GM12874 (cell line): Measurements from ENCODE around the gene TRPV6.

Experiments
- TF ChIP-seq, protein P1 (sequence below): IDR thresholded peaks from 2 replicates; pipeline ENCODE4 v1.5.1; 2011; ENCODE audit warnings: low read depth, mild to moderate bottlenecking, control low read depth, low read length, moderate library complexity; ENCODE audit not compliant: insufficient read depth

TRPV6 gene

DNA sequence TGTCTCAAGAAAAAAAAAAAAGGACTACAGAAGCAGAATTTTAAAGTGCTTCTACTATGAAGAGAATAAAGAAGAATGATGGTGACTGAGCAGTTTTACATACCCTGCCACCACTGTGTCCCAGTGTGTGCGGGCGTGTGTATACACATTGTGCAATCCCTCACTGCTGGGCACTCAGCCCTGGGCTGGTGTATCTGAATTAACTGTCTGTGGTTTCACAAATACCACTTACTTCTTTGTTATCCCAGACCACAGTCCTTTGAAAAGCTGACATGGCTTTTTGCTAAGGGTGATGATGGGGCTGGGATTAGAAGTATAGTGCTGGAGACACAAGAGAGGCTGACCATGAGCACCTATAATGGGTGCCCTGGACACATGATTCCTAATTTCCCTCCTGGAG lies 21.1 kb upstream of the TRPV6 start:
- TF ChIP-seq, protein P1, sequence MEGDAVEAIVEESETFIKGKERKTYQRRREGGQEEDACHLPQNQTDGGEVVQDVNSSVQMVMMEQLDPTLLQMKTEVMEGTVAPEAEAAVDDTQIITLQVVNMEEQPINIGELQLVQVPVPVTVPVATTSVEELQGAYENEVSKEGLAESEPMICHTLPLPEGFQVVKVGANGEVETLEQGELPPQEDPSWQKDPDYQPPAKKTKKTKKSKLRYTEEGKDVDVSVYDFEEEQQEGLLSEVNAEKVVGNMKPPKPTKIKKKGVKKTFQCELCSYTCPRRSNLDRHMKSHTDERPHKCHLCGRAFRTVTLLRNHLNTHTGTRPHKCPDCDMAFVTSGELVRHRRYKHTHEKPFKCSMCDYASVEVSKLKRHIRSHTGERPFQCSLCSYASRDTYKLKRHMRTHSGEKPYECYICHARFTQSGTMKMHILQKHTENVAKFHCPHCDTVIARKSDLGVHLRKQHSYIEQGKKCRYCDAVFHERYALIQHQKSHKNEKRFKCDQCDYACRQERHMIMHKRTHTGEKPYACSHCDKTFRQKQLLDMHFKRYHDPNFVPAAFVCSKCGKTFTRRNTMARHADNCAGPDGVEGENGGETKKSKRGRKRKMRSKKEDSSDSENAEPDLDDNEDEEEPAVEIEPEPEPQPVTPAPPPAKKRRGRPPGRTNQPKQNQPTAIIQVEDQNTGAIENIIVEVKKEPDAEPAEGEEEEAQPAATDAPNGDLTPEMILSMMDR, result no peak

DNA sequence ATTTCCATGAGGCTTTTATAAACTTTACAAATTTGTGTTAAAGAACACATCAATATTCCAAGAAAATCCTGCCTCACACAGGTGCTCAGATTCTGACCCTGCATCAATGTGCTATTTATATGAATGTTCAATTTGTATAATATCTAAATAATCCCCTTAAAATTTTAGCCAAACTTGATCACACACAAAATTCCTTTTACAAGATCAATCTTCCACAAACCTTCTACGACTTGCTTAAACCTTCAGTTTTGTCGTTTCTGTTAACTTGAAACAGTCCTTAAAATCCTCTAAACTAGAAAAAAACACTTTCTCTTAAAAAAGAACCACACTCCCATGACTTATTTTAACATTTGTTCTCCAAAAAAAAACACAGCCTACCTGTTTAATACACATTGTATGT lies 20.2 kb upstream of the TRPV6 start:
- TF ChIP-seq, protein P1, result no peak

DNA sequence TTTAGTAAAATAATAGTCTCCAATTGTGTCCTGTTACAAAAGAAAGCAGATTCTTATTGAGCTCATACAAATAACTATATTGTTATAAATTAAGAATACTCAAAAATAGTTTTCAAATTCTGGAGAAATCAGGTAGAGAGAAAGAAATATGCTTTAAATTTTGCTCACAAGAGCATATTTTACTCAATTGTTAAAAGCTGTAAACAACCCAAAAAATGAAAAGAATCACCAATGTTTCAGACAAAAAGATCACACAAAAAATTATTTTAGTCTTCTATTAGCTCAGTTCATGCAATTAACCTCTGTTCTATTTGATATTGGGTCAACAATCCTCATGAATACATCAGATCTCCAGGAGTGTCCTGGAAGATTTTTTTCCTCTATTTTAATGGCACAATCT lies 18.6 kb upstream of the TRPV6 start:
- TF ChIP-seq, protein P1, result no peak

DNA sequence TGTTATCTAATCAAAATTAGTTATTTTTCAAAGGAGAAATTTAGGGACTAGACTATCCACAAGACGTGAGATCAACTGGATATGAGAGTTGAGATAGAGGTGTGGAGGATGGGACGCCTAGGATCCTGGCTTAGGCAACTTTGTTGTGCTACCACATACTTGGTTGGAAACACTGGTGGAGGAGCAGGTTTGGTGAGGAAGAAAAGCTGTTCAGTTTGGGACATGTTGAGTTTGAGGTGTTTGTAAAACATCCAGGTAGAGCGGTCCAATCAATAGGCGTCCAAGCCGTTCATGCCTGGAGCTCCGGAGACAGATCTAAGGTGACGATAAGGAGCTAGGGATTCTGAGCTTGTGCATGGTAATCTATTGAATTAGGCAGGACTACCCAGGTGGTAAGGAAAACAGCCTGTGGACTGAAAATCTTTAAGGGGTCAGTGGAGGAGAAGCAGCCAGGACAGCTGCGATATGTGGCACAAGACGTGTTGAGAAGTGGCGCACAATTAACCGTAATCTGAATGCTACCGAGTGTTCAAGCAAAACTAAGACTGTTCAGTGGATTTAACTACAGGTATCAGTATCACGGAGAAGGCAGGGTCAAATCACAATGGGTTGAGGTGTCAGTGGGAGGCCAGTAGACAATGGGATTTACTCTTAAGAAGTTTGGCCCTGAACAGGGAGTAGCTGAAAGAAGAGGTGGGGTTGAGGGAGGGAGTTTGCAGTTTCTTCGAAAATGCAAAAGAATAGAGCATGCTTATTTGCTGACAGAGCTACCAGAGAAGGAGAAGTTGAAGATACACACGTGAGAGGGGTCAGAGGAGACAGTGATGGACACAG lies 16.1 kb upstream of the TRPV6 start:
- TF ChIP-seq, protein P1, result no peak

DNA sequence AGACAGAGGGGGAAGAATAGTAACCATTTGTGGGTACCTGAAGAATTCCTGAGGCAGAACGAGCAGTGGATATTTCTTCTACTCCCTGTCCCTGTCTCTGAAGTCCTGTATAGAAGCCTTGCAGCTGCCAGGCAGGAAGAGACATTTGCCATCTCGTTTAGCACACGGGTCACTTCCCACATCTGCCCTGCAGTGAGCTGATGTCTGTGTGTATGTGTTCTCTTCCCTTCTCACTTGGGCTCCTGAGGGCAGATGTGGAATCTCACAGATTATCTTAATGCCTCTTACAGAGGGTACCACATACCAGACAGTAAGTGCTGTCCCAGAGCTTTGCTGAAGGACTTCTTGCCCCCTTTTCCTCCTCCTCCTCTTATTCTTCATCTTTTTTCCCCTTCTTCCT lies 14.1 kb upstream of the TRPV6 start:
- TF ChIP-seq, protein P1, result no peak

DNA sequence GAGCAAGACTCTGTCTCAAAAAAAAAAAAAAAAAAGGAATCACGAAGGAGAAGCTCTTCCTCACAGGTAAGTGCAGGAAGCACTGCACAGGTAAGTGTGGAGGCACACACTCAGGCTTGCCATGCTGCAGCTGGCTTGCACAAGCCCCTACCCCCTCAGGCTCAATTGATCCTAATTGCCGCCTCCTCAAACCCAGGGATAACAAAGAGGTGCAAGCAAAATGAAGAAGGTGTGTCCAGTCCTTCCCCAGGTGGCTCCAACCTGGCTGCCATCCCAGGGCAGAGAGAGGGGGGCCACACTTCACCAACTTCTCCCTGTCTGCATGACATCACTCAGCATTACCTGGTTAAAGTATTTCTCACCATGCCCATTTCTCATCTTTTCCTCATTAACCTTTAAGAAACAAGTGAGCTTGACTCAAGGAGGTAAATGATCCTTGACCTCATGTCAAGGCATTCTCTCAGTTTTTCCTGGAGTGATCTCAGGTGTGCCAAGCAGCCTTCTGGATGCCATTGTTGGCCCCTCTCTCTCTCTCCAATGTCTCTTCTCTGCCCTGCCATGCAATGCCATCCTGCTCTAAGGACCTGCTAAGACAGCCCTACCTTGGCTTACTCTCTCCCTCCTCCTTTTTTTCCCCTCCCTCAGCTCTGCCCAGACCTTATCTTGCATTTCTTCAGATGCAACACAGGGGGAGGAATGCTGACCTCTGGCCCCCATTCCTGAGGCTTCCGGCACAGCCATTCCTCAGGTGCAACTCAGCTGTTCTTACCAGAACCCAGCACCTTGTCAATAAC lies 13.0 kb upstream of the TRPV6 start:
- TF ChIP-seq, protein P1, result no peak

DNA sequence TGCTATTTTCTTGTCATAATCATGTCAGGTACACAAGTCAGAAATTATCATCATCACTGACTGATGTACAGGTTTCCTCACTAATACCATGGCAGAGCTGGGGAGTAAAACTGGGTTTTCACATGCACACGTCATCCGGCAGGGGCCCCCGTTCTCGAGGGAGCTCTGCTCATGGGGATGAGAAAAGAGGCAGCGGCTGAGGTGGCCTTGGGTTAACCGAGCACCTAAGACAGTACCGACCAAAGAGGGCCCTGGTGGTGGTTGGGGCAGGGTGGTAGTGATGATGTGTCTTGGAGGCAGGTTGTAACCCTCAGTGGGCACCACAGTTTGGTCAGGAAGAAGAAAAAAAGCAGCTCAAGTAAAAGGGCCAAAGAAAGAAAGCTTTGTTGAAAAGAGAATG lies 12.1 kb upstream of the TRPV6 start:
- TF ChIP-seq, protein P1, result no peak
